GM12801 (cell line): ENCODE results near the gene POU2F3.

ENCODE experiments used
- CTCF ChIP-seq: IDR thresholded peaks from one replicate; pipeline ENCODE4 v1.5.1; 2011; ENCODE audit warnings: control low read depth; ENCODE audit not compliant: insufficient read length; ENCODE audit errors: extremely low read depth

The POU2F3 gene

GRCh38 chr11:120357620-120358019 is 117.7 kb downstream of the POU2F3 start:
- no peak for TF ChIP-seq CTCF

DNA sequence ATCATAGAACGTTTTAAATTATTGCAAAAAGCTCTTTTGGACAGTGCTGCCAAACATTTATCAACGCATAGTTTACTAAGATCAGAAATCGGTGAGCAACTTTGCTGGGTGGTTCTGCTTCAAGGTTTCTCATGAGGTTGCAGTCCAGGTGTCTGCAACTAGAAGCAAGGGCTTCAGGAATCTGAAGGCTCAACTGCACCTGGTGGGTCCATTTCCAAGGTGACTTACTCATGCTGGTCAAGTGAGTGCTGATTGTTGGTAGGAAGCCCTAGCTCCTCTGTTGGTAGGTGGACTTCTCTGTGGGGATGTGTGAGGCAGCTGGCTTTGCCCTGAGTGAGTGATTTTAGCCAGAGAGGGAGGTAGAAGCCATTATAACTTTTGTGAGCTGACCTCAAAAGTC is 118.8 kb downstream of the POU2F3 start:
- TF ChIP-seq CTCF: no peak

GRCh38 chr11:120363436-120363835 is 123.5 kb downstream of the POU2F3 start:
- TF ChIP-seq CTCF: no peak

DNA sequence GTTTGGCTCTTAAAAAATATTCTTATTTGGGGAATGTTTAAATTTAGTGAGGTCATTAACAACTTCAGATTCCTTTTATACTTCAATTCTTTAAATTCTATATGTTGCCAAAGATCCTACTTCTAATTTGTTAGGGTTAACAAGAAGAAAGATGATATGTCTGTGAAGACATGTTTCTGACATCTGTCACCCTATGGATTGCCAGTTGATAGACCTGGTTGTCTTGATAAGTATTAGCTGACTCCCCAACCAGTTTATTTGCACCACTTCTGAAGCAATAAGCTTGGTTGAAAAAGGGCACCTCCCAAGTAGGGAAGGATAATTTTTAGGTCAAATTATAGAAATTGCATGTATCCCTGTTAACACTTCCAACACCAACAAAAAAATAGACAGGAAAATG is 125.6 kb downstream of the POU2F3 start:
- no peak for TF ChIP-seq CTCF
